GM21717 (cell line): Measurements from ENCODE around the gene GALNT2.
A peak's percentile ranks its signal among the peaks of the same experiment; 100 is the strongest.

ENCODE experiments used
- ATAC-seq: cut with Tn5 transposase; IDR thresholded peaks from one replicate; pipeline ENCODE4 v1.9.1; 2021; ENCODE audit warnings: mild to moderate bottlenecking, moderate library complexity; ENCODE audit not compliant: unreplicated experiment

The GALNT2 gene

GRCh38 chr1:230267338-230268065, 200.5 kb downstream of the GALNT2 start:
- ATAC-seq = no peak

DNA sequence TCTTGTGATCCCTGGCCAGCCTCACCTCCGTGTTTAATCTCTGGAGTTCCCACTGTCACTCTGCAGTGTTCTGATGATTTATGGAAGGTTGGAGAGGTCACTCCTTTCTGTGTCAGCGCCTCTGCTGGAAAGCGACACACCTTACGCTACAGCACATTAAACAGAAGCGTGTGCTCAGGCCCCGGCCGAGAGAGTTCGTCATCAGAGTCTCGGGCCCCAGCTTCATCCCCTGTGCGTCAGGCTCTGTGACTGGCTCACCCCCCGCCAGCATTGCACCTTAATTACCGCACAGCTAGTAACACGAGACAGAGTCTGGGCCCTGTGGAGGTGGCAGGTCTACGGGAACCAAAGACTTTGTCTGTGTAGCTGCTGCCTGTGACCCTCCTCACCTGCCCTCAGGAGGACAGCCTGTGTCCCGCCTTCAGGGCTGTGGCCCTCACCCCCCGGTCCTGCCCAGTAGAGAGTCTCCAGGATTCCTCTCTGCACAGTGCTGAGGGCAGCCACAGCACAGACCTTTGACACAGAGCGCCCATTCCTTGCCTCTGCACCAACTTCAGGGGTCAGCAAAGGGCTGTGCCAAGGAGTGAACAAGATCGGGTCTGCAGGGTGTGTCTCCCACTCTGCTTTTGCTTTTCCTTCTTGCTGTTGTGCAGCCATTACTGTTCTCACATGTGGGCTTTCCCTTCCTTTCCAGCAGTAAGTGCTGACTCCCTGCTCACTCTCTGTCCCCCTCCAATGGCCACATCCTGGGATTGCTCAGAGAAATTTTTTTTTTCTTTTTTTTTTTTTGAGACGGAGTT, 201.5 kb downstream of the GALNT2 start:
- ATAC-seq = no peak

DNA sequence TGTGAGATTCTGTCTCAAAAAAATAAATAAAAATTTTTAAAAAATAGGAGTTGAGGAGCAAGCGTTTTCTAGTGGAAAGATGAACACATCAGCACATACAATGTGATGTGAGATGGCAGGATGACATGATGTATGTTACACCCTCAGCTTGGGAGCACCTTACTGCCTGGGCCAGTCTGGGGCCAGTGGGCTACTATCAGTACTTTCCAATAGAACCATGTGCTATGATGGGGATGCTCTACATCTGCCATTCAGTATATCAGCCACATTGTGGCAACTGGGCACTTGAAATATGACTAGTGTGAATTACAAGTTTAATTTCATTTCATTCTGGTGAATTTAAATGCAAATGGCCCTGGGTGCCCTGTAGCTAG, 203.1 kb downstream of the GALNT2 start:
- ATAC-seq = no peak

- ATAC-seq = peak; percentile 52
Measured at GRCh38 chr1:230270559-230271281, 203.7 kb downstream of the GALNT2 start.

DNA sequence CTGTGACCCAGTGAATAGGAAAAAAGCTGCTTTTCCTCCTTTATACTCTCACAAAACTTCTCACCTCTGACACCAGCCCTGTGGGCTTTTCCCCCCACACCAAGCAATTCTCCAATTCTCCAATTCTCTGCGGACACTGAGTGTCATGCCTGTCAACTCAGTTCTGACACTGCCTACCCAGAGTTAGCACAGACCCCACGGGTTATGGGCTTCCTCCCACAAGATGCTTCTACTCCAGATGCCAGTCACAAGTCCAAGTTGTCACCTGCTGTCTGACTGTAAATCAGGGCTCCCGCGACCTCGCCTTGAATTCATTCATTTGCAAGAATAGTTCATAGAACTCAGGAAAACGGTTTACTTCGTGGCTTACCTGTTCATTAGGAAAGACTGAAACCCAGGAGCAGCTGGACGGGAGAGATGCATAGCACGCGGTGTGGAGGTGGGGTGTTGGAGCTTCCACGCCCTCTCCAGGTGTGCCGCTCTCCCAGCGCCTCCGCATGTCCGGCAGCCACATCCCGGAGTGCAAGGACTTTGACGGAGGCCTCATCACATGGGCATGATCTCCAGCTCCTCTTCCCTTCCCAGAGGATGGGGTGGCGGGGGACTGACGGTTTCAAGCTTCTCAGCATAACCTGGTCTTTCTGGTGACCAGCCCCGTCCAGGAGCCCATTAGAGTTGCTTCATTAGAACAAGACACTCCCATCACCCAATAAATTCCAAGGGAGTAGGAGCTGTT, 204.4 kb downstream of the GALNT2 start:
- no peak for ATAC-seq

GRCh38 chr1:230272557-230272956, 205.5 kb downstream of the GALNT2 start:
- ATAC-seq = no peak

DNA sequence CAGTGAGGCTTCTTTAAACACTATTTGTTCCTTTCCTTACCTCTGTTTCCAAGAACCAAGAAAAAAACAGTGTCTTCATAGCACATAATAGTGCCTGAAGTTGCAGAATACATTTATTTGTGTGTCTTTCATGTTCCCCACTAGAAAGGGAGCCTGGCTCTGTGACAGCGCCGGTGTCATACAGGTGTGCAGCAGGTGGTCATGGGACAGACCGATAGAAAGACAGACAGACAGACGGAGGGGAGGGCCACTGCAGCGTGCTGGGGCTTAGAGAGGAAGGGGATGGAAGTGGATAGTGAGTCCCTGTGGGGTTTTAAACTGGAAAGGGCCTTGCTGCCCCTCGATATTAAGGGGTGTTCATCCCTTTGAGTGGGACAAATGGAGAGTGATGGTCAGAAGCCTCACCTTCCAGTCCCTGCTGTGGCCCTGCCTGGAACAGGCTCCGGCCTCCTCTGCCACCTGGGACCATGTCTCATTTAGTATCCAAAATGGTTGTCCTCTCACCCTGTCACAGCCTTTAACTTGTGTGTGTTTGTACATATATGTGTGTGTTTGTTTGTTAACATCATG, 206.2 kb downstream of the GALNT2 start:
- no peak for ATAC-seq

DNA sequence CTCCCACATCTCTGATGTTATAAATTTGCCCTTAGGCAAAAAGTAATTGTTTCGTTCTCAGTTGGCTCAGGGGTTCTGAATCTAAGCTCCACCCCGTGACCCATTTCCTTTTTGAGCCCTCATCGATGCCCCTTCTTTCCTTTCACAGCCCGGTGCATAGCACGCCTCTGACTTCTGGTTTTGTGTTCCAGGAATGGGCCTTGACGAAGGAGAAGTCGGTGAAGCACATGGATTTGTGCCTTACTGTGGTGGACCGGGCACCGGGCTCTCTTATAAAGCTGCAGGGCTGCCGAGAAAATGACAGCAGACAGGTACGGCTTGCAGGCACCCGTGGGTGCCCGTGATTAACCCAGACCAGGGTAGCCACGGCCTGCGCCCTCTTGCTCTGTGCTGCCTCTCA, 207.2 kb downstream of the GALNT2 start:
- ATAC-seq = no peak

DNA sequence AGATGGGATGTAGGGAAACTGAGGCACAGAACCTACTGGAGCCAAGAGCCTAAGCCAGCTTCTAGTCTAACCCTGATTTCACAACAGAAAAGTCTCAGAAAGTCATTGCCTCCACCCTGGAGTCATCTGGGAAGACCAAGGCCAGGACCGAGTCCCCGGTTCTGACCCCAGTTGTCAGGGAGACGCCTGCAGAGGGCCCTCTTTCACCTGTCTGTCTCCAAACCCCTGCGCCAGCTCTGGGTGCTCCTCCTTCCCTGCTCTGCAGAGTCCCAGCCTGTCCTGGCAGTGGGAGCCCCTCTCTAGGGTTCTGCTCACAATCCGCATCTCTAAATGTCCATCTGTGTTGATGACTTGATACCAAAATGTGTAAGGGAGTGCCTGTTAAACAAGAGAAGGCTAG, 209.4 kb downstream of the GALNT2 start:
- ATAC-seq = no peak

GRCh38 chr1:230277201-230278025, 210.4 kb downstream of the GALNT2 start:
- no peak for ATAC-seq

DNA sequence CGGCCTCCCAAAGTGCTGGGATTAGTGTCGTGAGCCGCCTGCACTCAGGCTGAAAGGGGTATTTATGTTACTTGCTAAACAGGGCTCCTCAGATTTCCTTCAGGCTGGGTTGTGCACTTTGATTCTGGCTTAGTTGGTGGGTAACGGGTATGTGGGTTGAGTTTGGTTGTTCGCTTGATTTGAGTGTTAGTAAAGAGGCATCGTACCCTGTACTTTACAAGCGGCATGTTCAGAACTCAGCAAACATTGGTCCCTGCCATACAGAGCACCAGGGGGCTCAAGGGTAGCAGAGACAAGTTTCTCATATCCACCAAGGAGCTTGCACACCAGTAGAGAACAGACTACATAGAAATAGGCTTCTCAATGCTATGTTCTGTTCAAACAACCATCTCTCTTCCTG, 211.3 kb downstream of the GALNT2 start:
- no peak for ATAC-seq

DNA sequence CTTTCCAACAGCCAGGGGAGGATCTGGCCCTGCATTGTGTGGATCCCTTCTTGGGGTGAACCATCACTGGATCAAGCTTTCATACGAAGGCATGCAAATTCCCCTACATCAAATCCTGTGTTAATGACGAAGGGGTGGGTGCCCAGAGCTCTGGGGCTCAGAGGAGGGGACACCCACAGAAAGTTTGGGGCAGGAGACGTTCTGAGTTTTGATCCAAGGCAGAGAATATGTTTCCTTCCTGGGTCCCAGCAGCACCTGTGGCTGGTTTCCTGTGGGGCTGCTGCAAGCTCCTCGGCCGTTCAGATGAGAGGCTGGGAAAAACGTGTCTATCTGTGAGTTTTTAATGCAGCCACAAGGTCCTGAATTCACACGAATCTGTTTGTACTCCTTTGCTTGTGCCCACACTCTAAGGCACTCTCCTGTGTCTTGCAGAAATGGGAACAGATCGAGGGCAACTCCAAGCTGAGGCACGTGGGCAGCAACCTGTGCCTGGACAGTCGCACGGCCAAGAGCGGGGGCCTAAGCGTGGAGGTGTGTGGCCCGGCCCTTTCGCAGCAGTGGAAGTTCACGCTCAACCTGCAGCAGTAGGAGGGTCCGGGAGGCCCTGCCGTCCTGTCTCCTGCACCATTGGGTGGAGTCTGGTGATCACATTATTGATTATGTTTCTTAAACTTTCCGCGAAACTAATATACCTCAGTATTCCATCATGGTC, 212.0 kb downstream of the GALNT2 start:
- no peak for ATAC-seq

- ATAC-seq = no peak
Measured at GRCh38 chr1:230279583-230279945, 212.5 kb downstream of the GALNT2 start.

DNA sequence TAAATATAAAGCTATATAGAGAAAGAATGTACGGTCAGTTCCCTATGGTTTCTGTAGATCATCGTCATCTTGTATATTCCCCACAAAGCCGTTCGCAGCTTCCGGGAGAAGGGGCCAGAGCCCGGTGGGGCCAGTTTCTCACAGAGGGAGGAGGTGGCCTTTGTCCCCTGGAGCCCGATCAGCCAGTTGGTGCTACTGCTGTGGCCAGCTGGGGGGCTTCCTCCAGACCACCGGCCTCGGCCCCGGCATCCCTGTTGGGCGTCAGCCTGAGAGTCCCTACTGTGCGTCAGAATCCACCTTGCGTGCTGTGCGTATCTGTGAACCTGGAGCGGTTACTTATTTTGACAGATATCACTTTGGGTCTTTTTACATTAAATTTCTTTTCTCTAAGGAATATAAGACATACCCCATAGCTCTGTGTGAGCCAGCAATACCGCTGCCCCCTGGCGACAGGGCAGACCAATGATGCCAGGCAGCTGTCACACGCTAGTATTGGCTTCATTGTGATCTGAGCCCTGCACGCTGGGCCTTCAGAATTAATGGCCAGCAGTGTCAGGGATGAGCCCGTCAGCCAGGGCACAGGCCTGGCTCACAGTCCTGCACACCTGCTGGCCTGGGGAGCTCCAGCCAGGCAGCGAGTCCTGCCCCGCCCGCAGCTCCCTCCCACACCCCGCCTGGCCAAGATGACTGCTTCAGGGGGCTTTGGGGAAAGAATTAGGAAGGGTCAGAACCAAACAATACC, 213.2 kb downstream of the GALNT2 start:
- ATAC-seq = no peak

DNA sequence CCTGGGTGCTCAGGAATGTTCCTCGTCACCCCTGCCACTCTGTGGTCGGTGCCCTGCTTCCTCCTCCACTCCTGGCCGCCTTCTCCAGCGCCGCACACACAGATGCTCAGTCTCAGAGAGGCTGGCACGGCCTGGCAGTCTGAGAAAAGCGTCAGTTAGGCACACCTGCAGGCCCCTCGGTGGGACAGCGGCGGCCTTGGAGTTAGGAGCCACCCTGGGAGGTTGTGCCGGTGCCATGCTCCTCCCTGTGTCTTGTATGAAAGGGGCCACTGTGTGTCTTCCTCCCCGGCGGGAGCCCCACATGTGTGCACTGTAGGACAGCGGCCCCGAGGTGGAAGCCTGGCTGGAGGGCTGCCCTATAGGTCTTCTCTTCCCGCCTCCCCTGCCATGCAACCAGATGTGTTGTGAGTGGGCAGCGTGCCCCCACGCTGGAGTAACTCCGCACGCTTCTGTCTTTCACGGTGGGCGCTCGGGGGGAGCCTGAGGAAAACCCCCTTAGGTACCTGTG, 213.9 kb downstream of the GALNT2 start:
- no peak for ATAC-seq

GRCh38 chr1:230281556-230281955, 214.5 kb downstream of the GALNT2 start:
- ATAC-seq = no peak

DNA sequence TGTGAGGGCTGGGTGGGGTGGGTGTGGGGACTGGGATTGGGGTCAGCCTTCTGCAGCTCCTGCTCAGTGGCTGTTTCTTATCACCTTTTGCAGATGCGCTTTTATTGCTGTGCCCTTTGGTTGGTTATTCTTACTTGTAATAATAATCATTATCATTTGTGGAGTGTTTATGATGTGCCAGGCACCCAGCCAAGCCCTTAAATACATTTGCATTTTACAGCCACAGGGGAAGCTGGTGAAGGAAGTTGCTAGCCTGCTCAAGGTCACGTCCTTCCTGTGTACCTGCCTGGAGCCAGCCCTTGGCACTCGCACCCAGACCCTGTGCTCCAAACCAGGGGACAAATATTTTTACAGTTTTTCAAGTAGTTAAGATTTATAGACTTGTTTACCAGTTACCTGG, 215.1 kb downstream of the GALNT2 start:
- no peak for ATAC-seq

GRCh38 chr1:230283678-230284077, 216.6 kb downstream of the GALNT2 start:
- ATAC-seq = no peak
